ENCODE measurements around the gene RTN4IP1.
"Not testable (repeated sequence)": the region's sequence is repeated elsewhere in the genome, so short reads cannot be mapped to it uniquely, and the experiment has no call there.

- TF ChIP-seq CTCF (conservative IDR thresholded peaks at IDR 0.05; ENCODE audit: low read depth, low read length); EZH2 (IDR thresholded peaks at IDR 0.05; ENCODE audit: low read length, unreplicated experiment): not testable (repeated sequence)
These were observed 69.6 kb downstream of the RTN4IP1 start for GRCh38 chr6:106559659-106560058.

Measured in PC-3 (cell line).